ENCODE results near the gene MPPED2.

The MPPED2 gene

DNA sequence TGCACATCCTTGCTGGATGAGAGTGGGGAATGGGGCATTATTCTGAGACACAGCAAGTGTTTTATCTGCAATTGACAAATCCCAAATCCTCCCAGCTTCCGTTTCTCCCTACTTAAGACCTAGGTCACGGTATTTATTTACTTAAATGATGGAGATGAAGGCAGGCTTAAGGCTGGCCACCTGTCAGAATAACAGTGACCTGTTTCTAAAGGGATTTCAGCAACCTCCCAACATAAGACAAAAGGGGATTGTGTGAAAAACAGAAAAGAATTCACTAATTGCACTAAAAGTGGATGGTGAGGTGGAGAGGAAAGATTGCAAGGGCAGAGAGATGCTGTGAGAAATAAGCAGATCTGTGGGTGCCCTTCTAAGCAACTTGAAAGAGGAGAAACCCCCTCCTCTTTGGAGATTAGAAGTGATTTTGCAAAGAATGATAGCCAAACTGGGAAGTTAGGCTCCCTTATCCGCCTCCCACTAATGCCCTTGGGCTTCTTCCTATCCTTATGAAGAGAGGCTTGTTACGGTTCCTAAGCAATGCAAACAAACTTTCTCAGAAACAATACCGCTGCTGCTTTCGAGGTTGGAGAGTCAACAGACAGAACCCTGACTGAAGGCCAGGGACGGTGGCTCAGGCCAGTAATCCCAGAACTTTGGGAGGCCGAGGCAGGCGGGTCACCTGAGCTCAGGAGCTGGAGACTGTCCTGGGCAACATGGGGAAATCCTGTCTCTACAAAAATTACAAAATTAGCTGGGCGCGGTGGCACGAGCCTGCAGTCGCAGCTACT is 179.0 kb downstream of the MPPED2 start:
- DNase-seq: no peak

DNA sequence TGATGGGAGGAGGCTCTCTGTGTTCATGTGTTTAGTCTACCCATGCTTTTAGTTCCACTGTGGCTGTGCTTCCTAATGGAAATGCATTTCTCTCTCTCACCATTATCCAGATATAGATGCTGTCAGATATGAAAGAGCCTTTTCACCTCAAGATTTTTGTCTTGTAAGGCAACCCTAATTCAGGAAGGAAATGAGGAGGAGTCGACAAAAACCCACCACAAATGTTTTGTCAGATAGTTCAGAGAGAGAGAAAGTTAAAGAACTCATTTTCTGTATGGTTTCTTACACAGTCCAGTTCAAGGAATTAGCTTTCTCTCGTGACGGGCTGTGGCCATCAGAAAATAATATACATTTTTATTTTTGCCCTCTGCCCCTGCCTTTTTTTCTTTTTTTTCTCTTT is 180.8 kb downstream of the MPPED2 start:
- DNase-seq: no peak

DNA sequence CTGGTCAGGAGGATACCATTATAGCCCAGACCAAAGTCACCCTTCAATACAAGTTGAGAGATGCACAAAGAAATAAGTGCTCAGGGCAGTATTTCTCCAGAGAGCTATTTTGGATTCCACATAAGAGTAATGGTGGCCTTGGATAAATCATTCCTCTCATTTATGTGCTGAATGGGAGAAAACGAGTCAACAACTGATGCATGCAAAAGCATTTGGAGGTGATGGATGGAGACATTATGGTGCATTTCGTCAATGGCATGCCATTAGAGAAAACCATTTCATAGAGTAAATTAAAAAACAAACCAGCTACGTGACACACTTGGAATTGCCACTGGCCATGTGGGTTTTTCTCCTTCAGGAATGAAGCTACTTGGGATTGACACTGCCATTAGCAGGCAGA is 182.0 kb downstream of the MPPED2 start:
- DNase-seq: no peak

DNA sequence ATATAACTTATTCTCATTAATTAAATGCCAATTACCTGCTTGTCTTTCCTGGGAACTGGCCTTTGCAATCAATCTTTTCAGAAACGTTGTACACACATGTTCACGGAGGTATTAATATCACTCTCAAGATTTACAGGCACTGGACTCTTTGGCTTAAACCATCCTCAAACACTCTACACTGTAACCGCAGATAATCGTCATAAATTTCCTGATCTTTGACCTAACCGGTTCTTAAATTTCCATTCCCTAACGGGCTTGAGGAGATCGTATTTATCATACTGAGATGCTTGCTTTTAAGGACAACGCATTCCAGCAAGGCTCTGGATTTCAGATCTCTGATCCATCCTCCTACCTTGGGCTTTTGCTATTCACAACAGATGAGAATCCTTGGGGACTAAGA is 190.4 kb downstream of the MPPED2 start:
- DNase-seq: no peak

DNA sequence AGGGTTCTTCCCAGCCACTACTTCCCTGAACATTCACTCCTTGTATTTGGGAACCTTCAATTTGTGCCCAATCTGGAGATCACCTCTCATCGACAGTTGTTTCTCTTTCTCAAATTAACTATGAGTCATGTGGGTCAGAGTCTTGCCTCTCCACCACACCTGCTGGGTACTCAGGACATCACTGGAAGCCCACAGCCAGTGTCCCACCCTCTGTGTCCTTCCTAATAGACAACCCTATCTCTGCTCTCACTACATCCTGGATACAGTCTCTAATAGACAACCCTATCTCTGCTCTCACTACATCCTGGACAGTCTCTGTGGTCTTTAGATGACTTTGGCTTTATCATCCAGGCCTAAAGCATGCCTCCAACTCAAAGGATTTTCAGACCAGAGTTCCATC is 193.1 kb downstream of the MPPED2 start:
- no peak for DNase-seq

DNA sequence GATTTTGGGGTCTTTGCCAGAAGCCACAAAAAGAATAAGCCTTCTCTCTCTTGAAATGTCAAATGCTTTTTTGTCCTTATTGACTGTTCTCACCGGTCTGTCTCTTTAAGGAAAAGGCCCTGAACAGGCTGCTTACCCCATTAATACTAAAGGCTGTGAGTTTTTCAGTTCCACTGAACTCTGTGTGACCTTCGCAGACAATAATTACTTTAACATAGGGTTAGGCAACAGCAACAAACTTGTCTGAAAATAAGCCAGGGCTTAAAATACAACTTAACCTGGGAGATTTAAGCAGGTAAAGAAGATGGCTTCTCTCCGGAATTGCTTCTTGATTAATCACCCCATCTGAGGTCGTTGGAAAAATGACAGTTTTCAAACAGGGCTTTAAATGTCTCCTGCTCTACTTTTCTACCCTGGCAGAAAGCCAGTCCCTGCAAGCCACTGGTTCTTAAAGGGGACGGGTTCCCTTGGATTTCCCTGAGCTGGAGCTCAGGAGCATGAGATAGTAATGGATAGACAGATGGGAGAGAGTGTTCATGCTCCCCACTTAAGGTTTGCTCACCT is 193.8 kb downstream of the MPPED2 start:
- DNase-seq: no peak

DNA sequence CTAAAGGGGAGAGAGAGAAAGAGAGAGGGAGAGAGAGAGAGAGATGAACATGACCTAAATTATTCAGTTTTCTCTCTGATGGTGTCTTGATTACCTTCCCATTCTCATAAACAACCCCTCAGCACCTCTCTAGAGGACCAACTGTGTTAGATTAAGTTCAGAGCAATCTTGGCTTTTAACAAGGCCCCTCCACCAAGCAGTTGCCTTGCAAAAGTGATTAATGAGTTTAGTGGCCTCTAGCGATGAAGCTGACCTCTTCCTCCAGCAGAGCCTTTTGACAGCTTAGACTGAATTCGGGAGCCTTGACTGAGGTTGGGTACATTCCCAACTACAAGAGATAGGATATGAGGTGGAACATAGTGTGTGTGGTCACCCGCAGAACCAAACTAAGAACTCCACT is 197.2 kb downstream of the MPPED2 start:
- DNase-seq: no peak

DNA sequence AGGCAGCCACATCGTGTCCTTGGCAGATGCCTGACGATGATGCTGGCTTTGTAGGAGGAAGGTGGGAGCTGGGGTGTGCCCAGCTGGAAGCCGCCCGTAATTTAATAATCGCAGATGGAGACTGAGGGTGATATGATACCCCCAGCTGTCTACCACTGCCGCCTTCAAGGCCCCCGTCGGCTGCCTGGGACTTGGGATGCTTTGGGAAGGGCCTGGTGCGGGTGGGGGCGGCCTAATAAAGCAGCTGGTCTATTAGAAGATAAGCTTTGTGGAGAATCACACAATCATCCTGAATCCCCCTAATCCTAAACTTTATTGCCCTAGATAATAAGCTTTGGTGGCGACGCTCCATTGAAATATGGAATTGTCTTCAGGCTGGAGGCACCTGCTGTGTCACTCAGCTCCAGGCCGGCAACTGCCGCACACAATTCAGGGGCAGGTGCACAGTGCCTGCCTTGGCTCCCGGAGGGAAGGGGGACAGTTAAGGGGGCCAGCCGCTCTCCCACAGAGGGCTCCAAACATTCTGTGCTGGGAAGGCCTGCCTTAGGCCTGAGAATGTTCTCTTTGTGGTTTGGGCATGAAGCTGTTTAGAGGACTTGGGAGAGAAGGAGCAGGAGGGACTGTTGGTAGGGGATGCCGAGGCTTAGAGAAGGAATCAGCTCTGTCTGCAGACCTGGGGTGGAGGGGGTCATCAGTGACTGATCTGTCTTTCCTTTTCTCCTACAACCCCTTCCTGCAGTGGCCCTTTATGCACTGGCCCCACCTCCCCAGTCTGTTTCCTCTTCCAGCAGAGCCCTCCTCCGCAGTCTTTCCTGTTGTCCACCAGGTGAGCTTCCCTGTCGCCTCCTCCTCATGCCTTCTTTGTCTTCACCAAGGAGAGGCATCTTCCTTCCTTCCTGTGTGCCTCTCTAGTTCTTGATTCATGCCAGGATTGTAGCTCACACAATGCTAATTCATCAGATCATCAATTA is 198.0 kb downstream of the MPPED2 start:
- DNase-seq: peak; percentile 54

DNA sequence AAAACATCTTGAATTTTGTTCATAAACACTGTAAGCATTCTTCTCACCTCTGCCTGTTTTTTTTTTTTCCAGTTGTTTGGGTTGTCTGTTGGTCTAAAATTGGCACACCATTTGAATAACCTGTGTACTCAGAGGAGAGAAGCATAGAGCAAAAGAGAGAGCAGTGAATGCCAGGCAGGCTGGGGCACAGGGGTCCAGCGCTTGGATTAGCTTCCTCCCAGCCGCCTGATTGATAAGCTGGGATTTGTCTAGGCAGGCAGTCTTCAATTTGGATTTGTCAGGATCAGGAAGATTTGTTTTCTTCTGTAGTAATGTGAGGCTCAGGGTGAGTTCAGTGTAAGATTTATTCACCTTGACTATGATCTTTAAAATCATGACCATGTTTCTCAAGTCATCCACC is 204.3 kb downstream of the MPPED2 start:
- no peak for DNase-seq

DNA sequence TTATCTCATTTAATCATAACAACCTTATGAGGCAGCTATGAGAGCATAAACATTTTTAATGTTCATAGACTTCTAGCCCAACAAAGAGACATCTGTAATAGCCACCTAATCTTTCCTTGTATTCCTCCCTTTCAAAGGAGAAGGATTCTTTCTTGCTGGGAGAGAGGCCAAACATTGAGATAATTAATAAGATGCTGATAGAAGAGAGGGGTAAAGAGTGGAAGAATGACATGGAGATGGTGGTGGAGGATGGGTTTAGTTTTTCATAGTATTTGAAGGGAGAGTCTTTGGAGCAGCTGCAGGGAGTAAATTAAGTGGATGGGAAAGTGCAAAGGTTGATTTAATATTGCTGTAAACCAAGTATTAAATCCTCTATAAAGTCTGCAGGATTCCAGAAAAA is 205.3 kb downstream of the MPPED2 start:
- no peak for DNase-seq

DNA sequence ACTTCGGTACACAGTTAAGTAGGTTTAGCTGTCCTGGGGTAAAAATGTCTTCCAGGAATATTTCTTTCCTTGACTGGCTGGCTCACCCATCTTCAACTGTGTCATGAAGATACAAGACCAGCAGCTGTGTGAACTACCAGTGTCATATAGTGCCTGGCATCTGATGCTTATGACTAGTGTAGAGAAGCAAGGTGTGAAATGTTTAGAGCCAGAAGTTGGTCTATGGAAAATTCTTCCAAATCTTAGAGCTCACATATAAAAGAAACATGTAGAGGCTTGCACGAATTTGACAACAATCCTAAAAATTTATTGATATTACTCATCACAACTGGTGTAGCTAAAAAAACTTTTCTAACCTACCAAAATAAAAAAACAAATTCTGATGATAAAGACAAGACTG is 208.8 kb downstream of the MPPED2 start:
- DNase-seq: no peak

DNA sequence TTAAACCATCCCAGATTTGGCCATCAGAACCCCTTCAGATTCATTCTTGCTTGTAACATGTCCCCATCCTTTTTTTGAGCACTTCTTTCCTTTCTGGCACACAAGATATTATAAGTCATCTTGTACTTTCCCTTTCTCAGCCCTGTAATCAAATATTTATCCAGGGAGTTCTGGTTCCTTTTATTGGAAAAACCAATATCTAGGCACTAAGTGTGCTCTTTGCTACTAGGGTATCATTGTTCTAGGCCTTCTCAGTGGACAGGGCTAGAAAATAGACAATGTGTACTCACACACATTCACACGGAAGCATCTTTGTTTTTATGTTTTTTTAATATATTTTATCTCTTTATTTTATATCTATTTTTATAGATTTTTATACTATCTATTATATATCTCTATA is 216.0 kb downstream of the MPPED2 start:
- no peak for DNase-seq

DNA sequence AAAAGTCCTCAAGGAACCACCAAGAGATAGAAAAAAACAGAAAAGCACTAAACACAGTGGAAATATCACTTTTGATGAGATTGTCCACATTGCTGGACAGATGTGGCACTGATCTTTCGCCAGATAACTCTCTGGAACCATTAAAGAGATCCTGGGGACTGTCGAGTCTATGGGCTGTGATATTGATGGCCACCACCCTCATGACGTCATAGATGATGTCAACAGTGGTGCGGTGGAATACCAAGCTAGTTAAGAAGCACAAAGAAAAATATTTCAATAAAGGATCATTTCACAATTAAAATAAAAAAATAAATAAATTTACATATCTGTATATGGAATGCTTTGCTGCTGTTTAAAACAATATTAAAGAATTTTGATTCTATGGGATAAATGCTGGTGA is 217.8 kb downstream of the MPPED2 start:
- DNase-seq: no peak

DNA sequence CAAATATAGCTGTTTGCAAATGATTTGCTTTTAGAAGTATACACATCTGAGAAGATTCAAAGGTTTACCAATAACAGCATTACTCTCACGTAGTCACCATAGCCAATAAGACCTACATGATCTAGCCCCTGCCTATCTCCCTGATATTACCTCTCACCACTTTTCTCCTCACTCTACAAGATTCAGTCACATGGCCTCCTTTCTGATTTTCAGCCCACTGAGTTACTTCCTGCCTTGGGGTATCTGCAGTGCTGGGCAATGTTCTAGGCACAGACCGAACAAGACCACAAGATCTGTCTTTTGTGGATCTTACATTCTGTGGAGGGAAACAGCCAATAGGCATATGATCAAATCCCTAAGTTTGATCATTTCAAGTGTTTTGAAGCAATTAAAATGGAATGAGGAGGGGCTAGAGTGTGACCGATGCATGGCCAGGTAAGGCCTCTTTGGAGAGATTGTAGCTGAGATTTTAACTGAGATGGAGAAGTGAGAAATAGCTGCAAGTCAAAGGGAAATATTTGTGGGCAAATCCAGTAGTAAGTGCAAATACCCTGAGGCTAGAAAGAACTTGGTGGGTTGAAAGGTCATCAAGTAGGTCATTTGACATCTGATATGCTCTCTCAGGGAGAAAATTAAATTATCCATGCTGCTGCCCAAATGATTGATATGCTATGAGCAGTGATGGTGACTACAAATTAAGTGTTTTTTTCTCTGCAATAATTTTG is 220.2 kb downstream of the MPPED2 start:
- DNase-seq: no peak

DNA sequence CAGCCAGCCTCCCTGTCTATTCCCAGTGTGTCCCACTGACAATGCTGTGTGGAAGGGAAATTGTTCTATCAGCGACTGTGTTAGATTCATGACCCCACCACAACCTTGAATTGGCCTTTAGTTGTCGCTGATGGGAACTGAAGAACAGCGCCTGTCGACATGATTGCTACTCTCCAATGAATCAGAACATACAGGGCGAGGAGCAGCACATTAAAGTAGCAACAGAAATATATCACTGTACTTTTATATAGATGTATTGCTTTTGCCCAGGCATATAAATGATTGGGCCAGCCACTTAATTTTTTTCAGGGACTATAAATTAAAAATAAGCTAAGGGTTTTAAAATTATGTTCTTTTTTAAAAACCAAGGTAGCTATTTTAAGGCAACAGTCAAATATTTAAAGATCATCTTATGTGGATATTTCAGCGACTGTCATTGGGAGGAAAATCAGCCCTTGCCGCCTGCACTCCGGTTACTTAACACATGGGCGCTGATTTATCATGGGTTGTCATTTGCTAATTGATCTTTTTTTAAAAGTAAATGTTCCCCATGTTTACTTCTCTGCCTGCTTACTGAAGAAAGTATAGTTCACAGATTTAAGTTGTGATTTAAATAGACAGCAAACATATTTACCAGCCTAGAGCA is 221.2 kb downstream of the MPPED2 start:
- no peak for DNase-seq

DNA sequence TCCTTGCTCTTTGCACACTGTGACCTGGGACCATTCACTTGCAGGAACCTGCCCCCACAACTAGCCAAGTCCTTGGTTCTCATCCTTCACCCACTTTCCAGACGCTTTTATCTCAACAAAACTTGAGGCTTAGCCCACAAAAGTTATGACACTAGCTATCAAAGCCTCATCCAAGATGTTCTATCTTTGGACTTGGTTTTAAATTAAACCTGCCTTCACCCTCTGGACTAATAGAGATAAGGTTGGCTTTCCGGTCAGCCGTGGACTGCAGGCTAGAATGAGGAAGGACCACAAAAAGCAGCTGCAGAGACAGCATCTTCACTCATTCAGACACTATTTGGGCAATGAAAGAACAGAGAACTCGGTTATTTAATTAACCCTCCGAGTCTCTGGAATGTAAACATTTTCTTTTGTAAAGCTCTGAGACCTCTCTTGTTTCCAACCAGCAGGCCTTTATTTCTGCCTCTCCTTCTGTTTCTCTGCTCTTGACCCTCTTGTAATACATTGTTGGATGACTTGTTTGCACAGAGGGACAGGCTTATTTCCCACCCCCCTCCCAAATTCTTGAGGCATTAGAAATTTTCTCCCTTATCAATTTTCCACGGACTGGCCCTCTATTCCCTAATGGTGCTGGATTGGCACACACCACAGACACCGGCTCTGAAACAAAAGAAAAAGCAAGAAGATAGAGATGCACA is 221.9 kb downstream of the MPPED2 start:
- no peak for DNase-seq

DNA sequence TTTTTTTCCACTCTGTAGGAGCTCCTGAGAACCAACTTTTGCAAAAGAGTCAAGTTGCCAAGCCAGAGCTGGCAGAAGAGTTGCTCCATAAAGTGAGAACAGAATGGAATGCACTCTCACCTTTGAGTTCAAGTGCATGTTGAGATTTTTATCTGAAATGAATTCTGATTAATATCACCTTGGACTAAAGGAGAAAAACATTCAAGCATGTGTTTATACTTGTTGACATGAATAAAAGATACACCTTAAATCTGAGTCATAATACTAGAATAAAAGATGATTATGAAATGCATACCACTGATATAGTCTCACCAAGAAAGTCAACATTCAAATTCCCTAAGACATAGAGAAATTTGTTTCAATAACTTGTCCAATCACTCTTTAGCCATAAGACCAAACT is 225.4 kb downstream of the MPPED2 start:
- no peak for DNase-seq
